GM12878 (cell line): ENCODE results near the gene ZYG11A. TPM values are rescaled to one million over a fixed set of nuclear protein-coding genes. Genes with fewer than 3 reads are reported as not detected.

ENCODE experiments used
- ATAC-seq: fragments of 200-7000 bp; cut with Tn5 transposase; 3 replicates; pipeline ENCODE4 v1.9.1; 2020; ENCODE audit warnings: mild to moderate bottlenecking, moderate library complexity
- BruUV-seq: library from RNA; stranded (reverse); fragments of 400-500 nt; replicated peaks from 2 replicates; lab custom pipeline; 2021; lab: Mats Ljungman, UMichigan
- CTCF ChIA-PET: fragments of 300-600 bp; sonication (Branson Sonifier 250); formaldehyde crosslinking; extraction: SDS; loops from one replicate; lab custom pipeline; 2021; ENCODE audit warnings: inconsistent platforms; lab: Yijun Ruan, JAX
- POLR2A ChIA-PET: fragments of 350-600 bp; formaldehyde crosslinking; extraction: SDS; loops from one replicate; lab custom pipeline; 2021; ENCODE audit warnings: inconsistent platforms; lab: Charles Lee
- RAD21 ChIA-PET: fragments of 300-600 bp; sonication (Branson Sonifier 250); formaldehyde crosslinking; loops from one replicate; lab custom pipeline; 2023; ENCODE audit warnings: antibody characterized with exemption; ENCODE audit not compliant: unreplicated experiment; lab: Charles Lee
- SMC1A ChIA-PET: fragments of 300-600 bp; sonication (Branson Sonifier 250); formaldehyde crosslinking; loops from one replicate; lab custom pipeline; 2023; ENCODE audit not compliant: unreplicated experiment, uncharacterized antibody; lab: Charles Lee
- DNase-seq: peaks from one replicate; pipeline ENCODE4 v3.0.0-alpha.2; 2011; ENCODE audit warnings: low read depth, low spot score
- FAIRE-seq: peaks from 3 replicates; lab custom pipeline; 2011; peaks lifted over from hg19 to GRCh38; lab: Jason Lieb, UNC
- H2AFZ ChIP-seq: 2 replicates; pipeline ENCODE4 v1.6.0; 2011; ENCODE audit warnings: low read depth, low read length, control low read depth; ENCODE audit not compliant: control insufficient read depth
- H3K27ac ChIP-seq: 2 replicates; pipeline ENCODE4 v1.5.1; 2011; ENCODE audit warnings: control low read depth; ENCODE audit not compliant: control insufficient read depth, insufficient read depth
- H3K27me3 ChIP-seq, 2 experiments: replicated peaks in 1 of 2; 2 replicates each; pipeline versions ENCODE4 v1.6.0 to v1.6.1; 2011; ENCODE audit warnings: low read length in 1 of 2; ENCODE audit not compliant: control insufficient read depth in 2 of 2, insufficient read depth in 2 of 2
- H3K36me3 ChIP-seq, 2 experiments: 2 replicates each; pipeline ENCODE4 v1.5.1; 2011; ENCODE audit warnings: low read length in 1 of 2; ENCODE audit not compliant: control insufficient read depth in 2 of 2, insufficient read depth in 2 of 2
- H3K4me1 ChIP-seq: 2 replicates; pipeline ENCODE4 v1.6.1; 2011; ENCODE audit warnings: mild to moderate bottlenecking, low read length, moderate library complexity, mixed read lengths; ENCODE audit not compliant: control insufficient read depth, insufficient read depth
- H3K4me2 ChIP-seq: 2 replicates; pipeline ENCODE4 v1.6.0; 2011; ENCODE audit warnings: control low read depth; ENCODE audit not compliant: control insufficient read depth, insufficient read depth
- H3K4me3 ChIP-seq: fragments of 200-600 bp; sonication (generic); 2 replicates; pipeline ENCODE4 v1.5.1; 2016
- H3K79me2 ChIP-seq: 2 replicates; pipeline ENCODE4 v1.6.0; 2011; ENCODE audit warnings: low read length; ENCODE audit not compliant: control insufficient read depth, insufficient read depth
- H3K9ac ChIP-seq: 2 replicates; pipeline ENCODE4 v1.8.0; 2011; ENCODE audit warnings: low read length, control low read depth, mixed read lengths; ENCODE audit not compliant: control insufficient read depth, insufficient read depth
- H3K9me3 ChIP-seq: replicated peaks from 3 replicates; pipeline ENCODE4 v1.5.1; 2011; ENCODE audit warnings: mild to moderate bottlenecking, low read length; ENCODE audit not compliant: control insufficient read depth, insufficient read depth
- H4K20me1 ChIP-seq: 2 replicates; pipeline ENCODE4 v1.6.0; 2011; ENCODE audit not compliant: control insufficient read depth, insufficient read depth
- ATF7 ChIP-seq: fragments of 450-650 bp; IDR thresholded peaks from 2 replicates; pipeline ENCODE4 v1.6.1; 2016; ENCODE audit warnings: low read depth, mild to moderate bottlenecking
- BMI1 ChIP-seq: fragments of 450-650 bp; IDR thresholded peaks from 2 replicates; pipeline ENCODE4 v1.6.1; 2016; ENCODE audit warnings: mild to moderate bottlenecking, moderate library complexity, borderline replicate concordance
- ETV6 ChIP-seq, 2 experiments: fragments of 450-650 bp in 1 of 2; IDR thresholded peaks in 1 of 2; conservative IDR thresholded peaks in 1 of 2; 2 replicates each; pipeline ENCODE4 v1.6.1; 2014; ENCODE audit warnings: antibody characterized with exemption in 1 of 2, borderline replicate concordance in 1 of 2, low read depth in 1 of 2, mild to moderate bottlenecking in 1 of 2, moderate library complexity in 1 of 2
- FOS ChIP-seq: IDR thresholded peaks from 3 replicates; pipeline ENCODE4 v1.6.1; 2011; ENCODE audit warnings: borderline replicate concordance; ENCODE audit not compliant: insufficient read length; ENCODE audit errors: extremely low read depth
- FOXM1 ChIP-seq: IDR thresholded peaks from 2 replicates; pipeline ENCODE4 v1.6.1; 2012; ENCODE audit warnings: low read depth, mild to moderate bottlenecking, inconsistent platforms, low read length, moderate library complexity
- GABPA ChIP-seq: IDR thresholded peaks from 2 replicates; pipeline ENCODE4 v1.6.1; 2014; ENCODE audit warnings: antibody characterized with exemption, low read depth, mild to moderate bottlenecking, inconsistent platforms
- GATAD2B ChIP-seq: fragments of 450-650 bp; conservative IDR thresholded peaks from 2 replicates; pipeline ENCODE4 v1.6.1; 2017; ENCODE audit warnings: low read depth, mild to moderate bottlenecking, moderate library complexity
- JUND ChIP-seq: IDR thresholded peaks from 2 replicates; pipeline ENCODE4 v1.6.1; 2012; ENCODE audit warnings: low read depth, mild to moderate bottlenecking, low read length, improper control_type of control experiment, moderate library complexity
- MTA2 ChIP-seq: fragments of 450-650 bp; IDR thresholded peaks from 2 replicates; pipeline ENCODE4 v1.6.1; 2016; ENCODE audit warnings: low read depth, mild to moderate bottlenecking, moderate library complexity
- NFYA ChIP-seq: IDR thresholded peaks from 2 replicates; pipeline ENCODE4 v1.6.1; 2011; ENCODE audit warnings: low read depth, mild to moderate bottlenecking, low read length, improper control_type of control experiment, borderline replicate concordance
- NFYB ChIP-seq: IDR thresholded peaks from 2 replicates; pipeline ENCODE4 v1.6.1; 2011; ENCODE audit warnings: low read depth, mild to moderate bottlenecking, low read length, improper control_type of control experiment, moderate library complexity; ENCODE audit not compliant: insufficient read depth
- NR2C2 ChIP-seq: IDR thresholded peaks from 2 replicates; pipeline ENCODE4 v1.6.1; 2011; ENCODE audit warnings: borderline replicate concordance, low read depth; ENCODE audit not compliant: control insufficient read depth, insufficient read length
- RAD51 ChIP-seq: fragments of 450-650 bp; IDR thresholded peaks from 2 replicates; pipeline ENCODE4 v1.6.1; 2016; ENCODE audit warnings: moderate library complexity, mild to moderate bottlenecking, inconsistent platforms
- SIX5 ChIP-seq: IDR thresholded peaks from 2 replicates; pipeline ENCODE4 v1.6.1; 2011; ENCODE audit warnings: mild to moderate bottlenecking, low read depth, low read length, moderate library complexity; ENCODE audit not compliant: severe bottlenecking
- WRNIP1 ChIP-seq: IDR thresholded peaks from 2 replicates; pipeline ENCODE4 v1.6.1; 2011; ENCODE audit warnings: low read depth, low read length, improper control_type of control experiment, borderline replicate concordance
- ZNF384 ChIP-seq: IDR thresholded peaks from 2 replicates; pipeline ENCODE4 v1.6.1; 2012; ENCODE audit warnings: low read depth, mild to moderate bottlenecking, low read length, improper control_type of control experiment, borderline replicate concordance
- WGBS: methylation state at CpG from one replicate; pipeline ENCODE4 v1.1.6; 2016; ENCODE audit warnings: low lambda C conversion rate; ENCODE audit not compliant: insufficient replicate concordance, insufficient coverage; ENCODE audit errors: missing lambda C conversion rate; 5-methylcytosine and 5-hydroxymethylcytosine counted together
- in situ Hi-C: fragments of 300-500 bp; cut with MboI; formaldehyde crosslinking; loops from 9 replicates; pipeline ENCODE4 v1.14.3; 2018; ENCODE audit warnings: mixed read lengths
- intact Hi-C: fragments of 100-400 bp; cut with micrococcal nuclease; formaldehyde crosslinking; loops from one replicate; pipeline ENCODE4 v1.14.2; 2022; ENCODE audit not compliant: unreplicated experiment
- polyA plus RNA-seq, 11 experiments: library from polyadenylated mRNA; depleted of rRNA in 4 of 11; unstranded in 6 of 11; stranded (reverse) in 5 of 11; fragments of >200 nt; fragmentation: Nextera tagmentation in 4 of 11; fragmentation: Illumina TruSeq in 1 of 11; extraction: Ambion mirVana in 4 of 11; extraction: Trizol in 1 of 11; gene quantifications; 1 replicate in 1 of 11; 2 replicates in 10 of 11; pipeline versions ENCODE4 v1.2.1 to v1.2.3, GENCODE V29; 2011 to 2016; ENCODE audit warnings: inconsistent platforms in 2 of 11, missing spikeins in 2 of 11, low read depth in 1 of 11
- total RNA-seq, 4 experiments: library from RNA; depleted of rRNA in 3 of 4; stranded (reverse); fragments of >200 nt in 3 of 4; fragmentation: Illumina TruSeq in 1 of 4; extraction: Trizol in 1 of 4; gene quantifications; 2 replicates each; pipeline versions ENCODE4 v1.2.1 to v1.2.3, GENCODE V29; 2013 to 2021
- TF ChIP-seq, protein P1 (sequence below): fragments of 450-650 bp; formaldehyde crosslinking; IDR thresholded peaks from 2 replicates; pipeline ENCODE4 v1.5.0; 2022; ENCODE audit warnings: mild to moderate bottlenecking, missing genetic modification characterization
- TF ChIP-seq, protein P2 (sequence below): fragments of 450-650 bp; formaldehyde crosslinking; IDR thresholded peaks from 2 replicates; pipeline ENCODE4 v1.4.0; 2020; ENCODE audit warnings: mild to moderate bottlenecking, moderate library complexity

ZYG11A gene
- total and polyA plus RNA-seq, 10 of the 15 experiments (the other 5 are each of a cell fraction or from before 2014, with no cell fraction given) = 0.22 to 6.4 (median 0.68) TPM

GRCh38 chr1:52929019-52929418 is 86.5 kb downstream of the ZYG11A start:
- 89% methylated on average over 3 of the region's 4 CpGs for whole genome bisulfite sequencing
- POLR2A ChIA-PET = interaction anchor here (0.6 to 1.0 kb wide), 2 partner anchors 17 to 26 kb away, joined by 3 read pairs; no protein-coding TSS in a partner anchor
- no peaks in the 10 kb centered on the region for H3K27me3 ChIP-seq
- no peak overlapping the region for H3K27ac ChIP-seq
- no peaks in the 10 kb centered on the region for H3K36me3 ChIP-seq
- DNase-seq (no peak), ATAC-seq (no peak), FAIRE-seq (no peak)
- H3K9me3 ChIP-seq = no peaks in the 10 kb centered on the region
- BruUV-seq = no TSS peak
- RAD21 ChIA-PET = no interaction called here
- H3K9ac ChIP-seq = no peak overlapping the region
- no peaks in the 10 kb centered on the region; the same call in 1 of the 2 replicates for H3K79me2 ChIP-seq
- SMC1A ChIA-PET = no interaction called here
- H2AFZ ChIP-seq = no peak overlapping the region
- CTCF ChIA-PET = no interaction called here
- no peak overlapping the region for H3K4me3 ChIP-seq
- no peaks in the 10 kb centered on the region for H4K20me1 ChIP-seq
- in situ Hi-C loops = no loop called here
- no peak overlapping the region for H3K4me2 ChIP-seq
- no peaks in the 10 kb centered on the region; the same call in 1 of the 2 replicates for H3K4me1 ChIP-seq
- intact Hi-C loops = no loop called here
- TF ChIP-seq NFYA = no peak
- no peak for TF ChIP-seq SIX5
- no peak for TF ChIP-seq JUND
- TF ChIP-seq FOXM1 = no peak
- TF ChIP-seq GATAD2B = no peak
- TF ChIP-seq ETV6 (conservative IDR thresholded peaks at IDR 0.05 in 1 of 2, IDR thresholded peaks at IDR 0.05 in 1 of 2; ENCODE audit: borderline replicate concordance in 1 of 2, low read depth in 1 of 2) = no peak
- TF ChIP-seq NR2C2 = no peak
- TF ChIP-seq BMI1 = no peak
- TF ChIP-seq RAD51 = no peak
- TF ChIP-seq, protein P1, sequence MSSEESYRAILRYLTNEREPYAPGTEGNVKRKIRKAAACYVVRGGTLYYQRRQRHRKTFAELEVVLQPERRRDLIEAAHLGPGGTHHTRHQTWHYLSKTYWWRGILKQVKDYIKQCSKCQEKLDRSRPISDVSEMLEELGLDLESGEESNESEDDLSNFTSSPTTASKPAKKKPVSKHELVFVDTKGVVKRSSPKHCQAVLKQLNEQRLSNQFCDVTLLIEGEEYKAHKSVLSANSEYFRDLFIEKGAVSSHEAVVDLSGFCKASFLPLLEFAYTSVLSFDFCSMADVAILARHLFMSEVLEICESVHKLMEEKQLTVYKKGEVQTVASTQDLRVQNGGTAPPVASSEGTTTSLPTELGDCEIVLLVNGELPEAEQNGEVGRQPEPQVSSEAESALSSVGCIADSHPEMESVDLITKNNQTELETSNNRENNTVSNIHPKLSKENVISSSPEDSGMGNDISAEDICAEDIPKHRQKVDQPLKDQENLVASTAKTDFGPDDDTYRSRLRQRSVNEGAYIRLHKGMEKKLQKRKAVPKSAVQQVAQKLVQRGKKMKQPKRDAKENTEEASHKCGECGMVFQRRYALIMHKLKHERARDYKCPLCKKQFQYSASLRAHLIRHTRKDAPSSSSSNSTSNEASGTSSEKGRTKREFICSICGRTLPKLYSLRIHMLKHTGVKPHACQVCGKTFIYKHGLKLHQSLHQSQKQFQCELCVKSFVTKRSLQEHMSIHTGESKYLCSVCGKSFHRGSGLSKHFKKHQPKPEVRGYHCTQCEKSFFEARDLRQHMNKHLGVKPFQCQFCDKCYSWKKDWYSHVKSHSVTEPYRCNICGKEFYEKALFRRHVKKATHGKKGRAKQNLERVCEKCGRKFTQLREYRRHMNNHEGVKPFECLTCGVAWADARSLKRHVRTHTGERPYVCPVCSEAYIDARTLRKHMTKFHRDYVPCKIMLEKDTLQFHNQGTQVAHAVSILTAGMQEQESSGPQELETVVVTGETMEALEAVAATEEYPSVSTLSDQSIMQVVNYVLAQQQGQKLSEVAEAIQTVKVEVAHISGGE (CRISPR knock-in tag) = no peak
- no peak for TF ChIP-seq ATF7
- no peak for TF ChIP-seq NFYB
- no peak for TF ChIP-seq ZNF384
- TF ChIP-seq FOS = no peak
- no peak for TF ChIP-seq GABPA
- TF ChIP-seq MTA2 = no peak
- TF ChIP-seq, protein P2, sequence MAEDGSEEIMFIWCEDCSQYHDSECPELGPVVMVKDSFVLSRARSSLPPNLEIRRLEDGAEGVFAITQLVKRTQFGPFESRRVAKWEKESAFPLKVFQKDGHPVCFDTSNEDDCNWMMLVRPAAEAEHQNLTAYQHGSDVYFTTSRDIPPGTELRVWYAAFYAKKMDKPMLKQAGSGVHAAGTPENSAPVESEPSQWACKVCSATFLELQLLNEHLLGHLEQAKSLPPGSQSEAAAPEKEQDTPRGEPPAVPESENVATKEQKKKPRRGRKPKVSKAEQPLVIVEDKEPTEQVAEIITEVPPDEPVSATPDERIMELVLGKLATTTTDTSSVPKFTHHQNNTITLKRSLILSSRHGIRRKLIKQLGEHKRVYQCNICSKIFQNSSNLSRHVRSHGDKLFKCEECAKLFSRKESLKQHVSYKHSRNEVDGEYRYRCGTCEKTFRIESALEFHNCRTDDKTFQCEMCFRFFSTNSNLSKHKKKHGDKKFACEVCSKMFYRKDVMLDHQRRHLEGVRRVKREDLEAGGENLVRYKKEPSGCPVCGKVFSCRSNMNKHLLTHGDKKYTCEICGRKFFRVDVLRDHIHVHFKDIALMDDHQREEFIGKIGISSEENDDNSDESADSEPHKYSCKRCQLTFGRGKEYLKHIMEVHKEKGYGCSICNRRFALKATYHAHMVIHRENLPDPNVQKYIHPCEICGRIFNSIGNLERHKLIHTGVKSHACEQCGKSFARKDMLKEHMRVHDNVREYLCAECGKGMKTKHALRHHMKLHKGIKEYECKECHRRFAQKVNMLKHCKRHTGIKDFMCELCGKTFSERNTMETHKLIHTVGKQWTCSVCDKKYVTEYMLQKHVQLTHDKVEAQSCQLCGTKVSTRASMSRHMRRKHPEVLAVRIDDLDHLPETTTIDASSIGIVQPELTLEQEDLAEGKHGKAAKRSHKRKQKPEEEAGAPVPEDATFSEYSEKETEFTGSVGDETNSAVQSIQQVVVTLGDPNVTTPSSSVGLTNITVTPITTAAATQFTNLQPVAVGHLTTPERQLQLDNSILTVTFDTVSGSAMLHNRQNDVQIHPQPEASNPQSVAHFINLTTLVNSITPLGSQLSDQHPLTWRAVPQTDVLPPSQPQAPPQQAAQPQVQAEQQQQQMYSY = no peak
- no peak for TF ChIP-seq WRNIP1
